ENCODE results near the gene BIVM.

BIVM gene

DNA sequence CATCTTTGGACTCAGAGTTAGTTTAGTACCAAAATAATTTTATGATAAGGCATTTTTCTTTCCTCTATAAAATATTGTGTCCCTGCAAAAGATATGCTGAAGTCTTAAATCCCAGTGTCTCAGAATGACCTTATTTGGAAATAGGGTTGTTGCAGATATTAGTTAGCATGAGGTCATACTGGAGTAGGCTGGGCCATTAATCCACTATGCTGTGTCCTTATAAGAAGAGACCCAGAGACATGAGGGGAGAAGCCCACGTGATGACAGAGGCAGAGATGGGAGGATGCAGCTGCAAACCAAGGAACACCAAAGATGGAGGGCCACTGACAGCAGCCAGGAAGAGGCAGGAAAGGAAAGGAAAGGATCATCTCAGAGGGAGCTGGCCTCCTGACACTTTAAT lies 6.5 kb upstream of the BIVM start:
- no peak for DNase-seq

DNA sequence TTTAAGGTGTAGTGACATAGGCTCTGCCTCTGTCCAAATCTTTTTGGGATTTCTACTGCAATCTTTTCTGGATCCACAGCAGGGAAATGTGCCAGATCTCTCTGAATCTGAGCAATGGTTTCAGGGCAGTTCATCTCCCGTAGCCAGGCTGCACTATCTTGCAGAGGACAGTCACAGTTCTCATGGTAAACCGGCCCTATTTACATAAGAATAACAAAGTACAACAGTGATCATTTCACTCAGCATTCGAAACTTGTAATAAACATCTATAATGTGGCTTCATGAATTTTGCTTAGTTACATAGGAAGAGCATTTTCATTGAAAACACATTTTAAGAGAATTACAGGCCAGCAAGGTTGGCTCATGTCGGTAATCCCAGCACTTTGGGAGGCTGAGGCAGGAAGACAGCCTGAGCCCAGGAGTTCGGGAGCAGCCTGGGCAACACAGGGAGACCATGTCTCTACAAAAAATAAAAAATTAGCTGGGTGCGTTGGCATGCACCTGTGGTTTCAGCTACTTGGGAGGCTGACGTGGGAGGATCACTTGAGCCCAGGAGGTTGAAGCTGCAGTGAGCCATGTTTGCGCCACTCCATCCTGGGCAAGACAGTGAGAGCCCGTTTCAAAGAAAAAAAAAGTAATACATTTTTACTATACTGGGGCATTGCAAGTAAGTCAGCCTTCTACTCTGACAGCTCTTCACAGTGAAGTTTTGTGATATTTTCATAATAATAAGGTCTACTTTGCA lies 5.1 kb upstream of the BIVM start:
- DNase-seq, result no peak

GRCh38 chr13:102799426-102800144 lies 666 bp downstream of the BIVM start:
- DNase-seq, result no peak

DNA sequence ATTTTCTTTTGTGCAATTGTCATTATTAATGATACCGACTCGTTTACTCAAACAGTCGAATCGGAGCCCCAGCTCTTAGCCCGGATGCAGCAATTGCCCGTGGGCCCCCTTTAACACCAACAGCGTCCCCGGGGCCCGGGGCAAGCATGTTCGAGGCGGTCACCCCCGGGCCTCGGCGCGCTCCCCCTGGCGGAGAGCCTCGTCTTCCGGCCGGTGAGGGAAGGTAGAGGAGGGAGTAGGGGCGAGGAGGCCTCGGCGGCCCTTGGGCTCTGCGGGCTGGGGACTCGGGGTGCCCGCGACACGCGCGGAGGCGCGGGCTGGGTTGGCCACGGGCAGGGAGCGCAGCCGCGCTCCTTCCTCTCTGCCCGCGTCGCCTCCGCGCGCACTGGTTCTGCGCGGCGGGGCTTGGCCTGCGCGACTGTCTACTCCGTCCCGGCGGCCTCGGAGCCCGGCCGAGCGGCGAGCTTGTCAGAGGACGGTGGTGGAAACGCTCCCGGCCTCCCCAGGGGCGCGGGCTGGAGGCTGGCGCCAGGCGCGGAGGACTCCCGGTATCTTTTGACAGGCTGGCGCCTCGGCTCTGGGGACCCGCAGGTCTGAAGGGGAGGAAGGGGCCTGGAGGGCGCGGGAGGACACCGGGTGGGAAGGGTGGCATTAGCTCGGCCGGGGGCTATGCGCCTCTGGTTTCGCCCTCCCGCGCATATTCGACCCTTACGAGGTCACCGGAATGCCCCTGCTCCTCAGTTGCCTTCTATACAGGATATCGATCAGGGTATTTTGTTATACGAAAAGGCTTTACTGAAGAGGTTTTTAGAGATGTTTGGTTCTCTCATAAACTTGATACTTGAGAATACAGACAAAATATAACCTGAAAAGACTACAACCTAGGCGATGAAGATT lies 1.5 kb downstream of the BIVM start:
- DNase-seq, result no peak

- no peak for DNase-seq
Observed at GRCh38 chr13:102805680-102806079, 6.8 kb downstream of the BIVM start.

GRCh38 chr13:102807699-102808098 lies 8.8 kb downstream of the BIVM start:
- DNase-seq, result no peak

- DNase-seq, result no peak
Observed at GRCh38 chr13:102812611-102813287, 13.8 kb downstream of the BIVM start.

- DNase-seq, result no peak
Observed at GRCh38 chr13:102814025-102814607, 15.2 kb downstream of the BIVM start.

DNA sequence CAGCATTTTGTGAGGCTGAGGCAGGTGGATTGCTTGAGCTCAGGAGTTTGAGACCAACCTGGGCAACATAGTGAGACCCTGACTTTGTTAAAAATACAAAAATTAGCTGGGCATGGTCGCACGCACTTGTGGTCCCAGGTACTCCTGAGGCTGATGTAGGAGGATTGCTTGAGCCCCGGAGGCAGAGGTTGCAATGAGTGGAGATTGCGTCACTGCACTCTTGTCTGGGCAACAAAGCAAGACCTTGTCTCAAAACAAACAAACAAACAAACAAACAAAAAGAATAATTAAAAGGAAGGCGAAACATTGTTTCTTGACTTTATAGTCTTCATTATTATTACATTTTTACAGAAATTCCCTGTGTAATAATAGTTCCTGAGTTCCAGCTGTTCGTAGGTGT lies 15.9 kb downstream of the BIVM start:
- DNase-seq, result no peak

DNA sequence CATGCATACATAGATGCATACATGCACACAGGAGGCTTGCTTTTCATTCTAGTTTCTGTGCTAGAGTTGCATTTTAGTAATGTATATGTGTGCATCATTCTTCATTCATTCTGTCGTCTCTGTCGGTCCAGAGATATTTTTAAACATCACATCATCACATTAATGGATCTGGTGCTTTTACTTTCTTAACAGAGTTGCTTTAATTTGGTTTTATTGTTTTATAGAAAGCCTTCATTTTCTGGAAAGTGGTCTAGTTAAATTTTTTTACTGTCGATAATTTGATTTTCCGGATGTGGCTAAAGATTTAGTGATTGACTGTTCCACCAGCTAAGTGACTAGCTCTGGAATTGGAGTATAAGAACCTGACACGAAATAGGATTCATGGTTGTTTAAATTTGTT lies 16.9 kb downstream of the BIVM start:
- DNase-seq, result no peak

DNA sequence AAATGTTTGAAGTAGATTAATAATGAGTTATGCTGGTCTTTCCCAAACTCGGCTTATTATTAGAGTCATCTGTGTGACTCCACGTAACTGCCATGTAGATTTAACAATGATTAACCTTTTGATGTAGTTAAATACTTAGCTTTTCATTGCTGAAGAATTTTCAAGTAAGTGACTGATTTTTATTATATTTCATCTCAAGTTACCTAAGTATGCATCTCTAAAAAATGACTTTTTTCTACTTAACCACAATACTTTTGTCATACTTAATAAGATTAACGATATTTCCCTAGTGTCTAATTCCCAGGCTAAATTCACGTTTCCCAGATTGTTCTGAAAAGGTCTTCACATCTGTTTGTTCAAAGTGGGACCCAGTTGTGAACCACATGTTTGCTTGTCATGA lies 17.8 kb downstream of the BIVM start:
- DNase-seq, result no peak

- no peak for DNase-seq
Observed at GRCh38 chr13:102817241-102817640, 18.3 kb downstream of the BIVM start.

GRCh38 chr13:102817907-102818306 lies 19.0 kb downstream of the BIVM start:
- DNase-seq, result no peak

DNA sequence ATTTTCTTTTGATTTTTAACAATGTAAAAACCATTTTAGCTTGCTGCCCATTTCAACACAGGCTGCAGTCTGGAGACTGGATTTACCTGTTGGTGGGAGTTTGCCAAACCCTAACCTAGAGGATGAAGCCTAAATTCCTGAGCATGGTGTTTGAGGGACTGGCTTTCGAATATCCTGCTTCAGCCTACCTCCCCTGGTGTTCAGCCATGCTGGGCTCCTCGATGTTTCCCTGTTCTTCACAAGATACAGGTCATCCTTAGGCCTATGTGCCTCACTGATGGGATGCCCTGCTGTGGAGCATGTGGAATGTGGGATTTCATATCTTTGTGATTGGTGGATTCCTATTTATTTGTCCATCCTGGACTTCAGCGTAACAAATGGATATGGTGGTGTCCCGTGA lies 26.5 kb downstream of the BIVM start:
- no peak for DNase-seq

DNA sequence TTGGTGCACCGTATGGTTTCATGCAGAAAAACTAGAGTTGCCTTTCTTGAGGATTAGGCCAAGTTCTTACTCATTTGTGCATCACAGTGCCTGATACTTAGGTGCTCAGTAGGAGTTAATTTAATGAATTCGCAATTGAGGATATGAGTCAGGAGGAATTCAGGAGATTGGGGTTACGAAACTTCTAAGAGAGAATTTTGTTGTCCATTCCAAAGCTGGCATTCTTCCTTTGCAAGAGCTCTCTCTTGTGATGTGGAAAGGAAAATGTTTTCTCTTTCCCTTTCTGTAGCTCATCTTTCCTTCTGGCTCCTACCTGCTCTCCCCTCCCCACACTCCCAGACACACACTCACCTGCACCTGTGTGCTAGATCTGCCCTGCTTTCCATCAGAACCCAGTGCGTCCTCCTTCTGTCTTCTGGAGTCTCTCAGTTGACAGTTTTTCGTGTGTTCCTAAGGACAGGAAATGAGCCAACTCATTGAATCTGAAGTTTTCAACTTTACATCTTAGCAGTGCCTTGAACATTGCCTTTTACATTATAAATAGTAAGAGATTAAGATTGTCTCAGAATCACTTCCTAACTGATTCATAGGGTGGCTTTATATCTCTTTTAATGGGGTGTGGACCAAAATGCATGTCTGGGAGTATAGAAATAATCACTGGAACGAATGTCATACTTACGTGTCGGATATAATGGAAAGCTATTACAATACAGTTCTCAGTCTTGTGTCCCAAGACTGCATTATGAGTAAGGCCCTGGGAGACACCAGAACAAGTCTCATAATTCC lies 27.2 kb downstream of the BIVM start:
- DNase-seq, result no peak

DNA sequence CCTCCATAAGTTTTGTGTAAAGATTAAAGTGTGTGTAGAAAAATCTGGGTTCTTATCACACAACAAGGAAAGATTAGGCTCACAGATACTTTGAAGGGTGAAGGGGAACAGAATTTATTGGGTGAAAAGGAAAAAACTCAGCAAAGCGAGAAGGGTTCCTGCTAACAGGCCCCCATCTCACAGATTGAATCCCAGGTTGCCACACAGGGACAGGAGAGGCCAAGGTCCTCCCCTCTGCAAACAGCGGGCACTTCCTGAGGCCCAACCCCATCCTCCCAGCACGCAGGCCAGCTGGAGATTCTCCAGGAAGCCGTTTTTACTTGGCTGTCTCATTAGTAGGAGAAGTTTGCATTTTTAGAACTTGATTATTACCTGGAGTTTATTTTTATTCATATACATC lies 31.7 kb downstream of the BIVM start:
- no peak for DNase-seq

DNA sequence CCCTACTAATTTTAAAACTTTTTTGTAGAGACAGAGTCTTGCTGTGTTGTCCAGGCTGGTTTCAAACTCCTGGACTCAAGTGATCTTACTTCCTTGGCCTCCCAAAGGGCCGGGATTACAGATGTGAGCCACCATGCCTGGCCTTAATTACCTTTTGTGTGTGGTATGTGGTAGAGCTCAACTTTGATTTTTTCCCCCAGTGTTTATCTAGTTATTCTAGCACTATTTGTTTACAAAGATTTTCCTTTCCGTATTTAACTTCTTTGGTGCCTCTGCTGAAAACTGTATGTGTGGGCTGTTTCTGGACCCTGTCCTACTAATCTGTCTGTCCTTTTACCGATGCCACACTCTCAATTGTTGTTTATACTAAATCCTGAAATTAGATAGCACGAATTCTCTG lies 37.6 kb downstream of the BIVM start:
- DNase-seq, result no peak

DNA sequence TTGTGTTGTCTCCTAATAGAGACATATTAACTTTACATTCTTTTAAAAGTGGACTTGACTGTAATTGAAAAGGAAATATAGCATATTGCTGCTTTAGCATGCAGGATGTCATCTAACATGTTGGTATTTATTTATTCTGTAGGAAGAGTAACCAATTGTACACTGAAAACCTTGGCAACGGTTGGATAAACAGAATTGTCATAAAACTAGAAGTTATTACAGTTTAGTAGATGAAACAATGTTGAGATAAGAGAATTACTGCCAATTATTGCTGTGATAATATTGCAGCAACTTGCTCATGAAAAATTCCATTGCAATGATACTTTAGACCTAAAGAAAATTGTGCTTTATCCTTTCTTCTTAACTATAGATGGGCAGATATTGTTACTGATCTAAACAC lies 39.4 kb downstream of the BIVM start:
- no peak for DNase-seq

DNA sequence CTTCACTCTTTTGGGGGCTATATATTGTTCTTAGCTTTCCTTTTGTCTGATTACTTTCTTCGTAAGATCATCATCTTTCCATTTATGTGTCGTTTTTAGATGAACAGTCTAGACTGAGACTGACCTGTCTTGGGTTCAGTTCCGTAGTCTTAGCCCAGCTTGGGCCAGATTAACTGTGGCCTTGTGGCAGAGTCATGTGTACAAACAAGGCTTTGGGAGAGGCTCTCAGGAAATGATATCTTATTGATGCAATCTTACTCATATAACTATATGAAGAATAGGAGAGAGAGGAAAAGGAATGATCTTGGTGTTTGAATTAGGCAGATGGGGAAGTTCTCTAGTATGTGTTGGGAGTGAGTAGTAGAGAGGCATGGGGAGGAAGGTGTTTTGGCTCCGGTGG lies 40.1 kb downstream of the BIVM start:
- no peak for DNase-seq

GRCh38 chr13:102839462-102839861 lies 40.5 kb downstream of the BIVM start:
- no peak for DNase-seq

DNA sequence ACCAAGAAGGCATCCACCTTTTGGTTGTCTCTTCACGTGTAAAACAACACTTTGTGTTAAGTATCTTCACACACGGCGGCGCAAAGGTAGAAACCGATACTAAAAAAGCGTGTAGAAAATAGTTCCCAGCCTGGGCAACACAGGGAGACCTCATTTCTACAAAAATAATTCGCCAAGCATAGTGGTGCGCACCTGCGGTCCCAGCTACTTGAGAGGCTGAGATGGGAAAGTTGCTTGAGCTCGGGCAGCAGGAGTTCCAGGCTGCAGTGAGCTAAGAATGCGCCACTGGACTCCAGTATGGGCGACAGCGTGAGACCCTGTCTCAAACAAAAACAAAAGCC lies 46.3 kb downstream of the BIVM start:
- no peak for DNase-seq
